ENCODE results near the gene NR2E1. TPM values are rescaled to one million over a fixed set of nuclear protein-coding genes. Genes with fewer than 3 reads are reported as not detected.

Gene NR2E1
- total and polyA plus RNA-seq, 2 experiments from 2014 or later = not detected

- no peaks in the 10 kb centered on the region for H3K27me3 ChIP-seq (ENCODE audit: insufficient read depth)
- no peaks in the 10 kb centered on the region for H3K36me3 Mint-ChIP-seq (ENCODE audit: low read depth)
- ATAC-seq = no peak
Observed at GRCh38 chr6:108210556-108210955, 44.7 kb downstream of the NR2E1 start.

GRCh38 chr6:108211671-108212070 lies 45.8 kb downstream of the NR2E1 start:
- no peak overlapping the region for H3K4me3 Mint-ChIP-seq
- Histone ChIP-seq H3K9me2 (ENCODE audit: insufficient read depth) (no peaks in the 10 kb centered on the region), H3K27me3 (ENCODE audit: insufficient read depth) (no peaks in the 10 kb centered on the region), H3K4me2 (no peak overlapping the region), H3F3A (replicated peaks; ENCODE audit: low read depth) (no peaks in the 10 kb centered on the region), H3K27ac (ENCODE audit: low read depth) (no peak overlapping the region), H3K4me1 (ENCODE audit: insufficient read depth) (no peaks in the 10 kb centered on the region; the same call in 1 of the 2 replicates), H2AFZ (no peak overlapping the region), H3K79me2 (replicated peaks; ENCODE audit: insufficient read depth) (no peaks in the 10 kb centered on the region), H4K20me1 (replicated peaks; ENCODE audit: insufficient read depth) (no peaks in the 10 kb centered on the region), H3K4me3 (no peak overlapping the region), H3K36me3 (ENCODE audit: insufficient read depth) (no peaks in the 10 kb centered on the region)
- H3K9me3 Mint-ChIP-seq = no peaks in the 10 kb centered on the region
- peaks cover 3% of the 10 kb centered on the region; the same call in 2 of the 3 replicates for H3K4me1 Mint-ChIP-seq
- H3K36me3 Mint-ChIP-seq (ENCODE audit: low read depth) = no peaks in the 10 kb centered on the region
- H3K27me3 Mint-ChIP-seq (ENCODE audit: insufficient read depth, low read depth, poor library complexity) = peaks cover 1% of the 10 kb centered on the region
- H3K27ac Mint-ChIP-seq = no peak overlapping the region
- no peak for DNase-seq (ENCODE audit: low spot score)
- ATAC-seq = no peak
- TF ChIP-seq, protein P1, sequence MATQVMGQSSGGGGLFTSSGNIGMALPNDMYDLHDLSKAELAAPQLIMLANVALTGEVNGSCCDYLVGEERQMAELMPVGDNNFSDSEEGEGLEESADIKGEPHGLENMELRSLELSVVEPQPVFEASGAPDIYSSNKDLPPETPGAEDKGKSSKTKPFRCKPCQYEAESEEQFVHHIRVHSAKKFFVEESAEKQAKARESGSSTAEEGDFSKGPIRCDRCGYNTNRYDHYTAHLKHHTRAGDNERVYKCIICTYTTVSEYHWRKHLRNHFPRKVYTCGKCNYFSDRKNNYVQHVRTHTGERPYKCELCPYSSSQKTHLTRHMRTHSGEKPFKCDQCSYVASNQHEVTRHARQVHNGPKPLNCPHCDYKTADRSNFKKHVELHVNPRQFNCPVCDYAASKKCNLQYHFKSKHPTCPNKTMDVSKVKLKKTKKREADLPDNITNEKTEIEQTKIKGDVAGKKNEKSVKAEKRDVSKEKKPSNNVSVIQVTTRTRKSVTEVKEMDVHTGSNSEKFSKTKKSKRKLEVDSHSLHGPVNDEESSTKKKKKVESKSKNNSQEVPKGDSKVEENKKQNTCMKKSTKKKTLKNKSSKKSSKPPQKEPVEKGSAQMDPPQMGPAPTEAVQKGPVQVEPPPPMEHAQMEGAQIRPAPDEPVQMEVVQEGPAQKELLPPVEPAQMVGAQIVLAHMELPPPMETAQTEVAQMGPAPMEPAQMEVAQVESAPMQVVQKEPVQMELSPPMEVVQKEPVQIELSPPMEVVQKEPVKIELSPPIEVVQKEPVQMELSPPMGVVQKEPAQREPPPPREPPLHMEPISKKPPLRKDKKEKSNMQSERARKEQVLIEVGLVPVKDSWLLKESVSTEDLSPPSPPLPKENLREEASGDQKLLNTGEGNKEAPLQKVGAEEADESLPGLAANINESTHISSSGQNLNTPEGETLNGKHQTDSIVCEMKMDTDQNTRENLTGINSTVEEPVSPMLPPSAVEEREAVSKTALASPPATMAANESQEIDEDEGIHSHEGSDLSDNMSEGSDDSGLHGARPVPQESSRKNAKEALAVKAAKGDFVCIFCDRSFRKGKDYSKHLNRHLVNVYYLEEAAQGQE (IDR thresholded peaks at IDR 0.05; ENCODE audit: unreplicated experiment) = no peak
- TF ChIP-seq JUNB (IDR thresholded peaks at IDR 0.05; ENCODE audit: unreplicated experiment) (no peak), EZH2 (IDR thresholded peaks at IDR 0.05; ENCODE audit: low read depth, unreplicated experiment) (no peak), NANOG (IDR thresholded peaks at IDR 0.05; ENCODE audit: borderline replicate concordance) (no peak), ZNF462 (CRISPR knock-in tag; IDR thresholded peaks at IDR 0.05) (no peak), CREB1 (CRISPR knock-in tag; IDR thresholded peaks at IDR 0.05; ENCODE audit: low read depth) (no peak), ZNF114 (CRISPR knock-in tag; IDR thresholded peaks at IDR 0.05) (no peak), ZNF331 (CRISPR knock-in tag; IDR thresholded peaks at IDR 0.05; ENCODE audit: low read depth) (no peak)

More at GRCh38 chr6:108210556-108210955, 44.7 kb downstream of the NR2E1 start:
- no peak overlapping the region for H3K27ac ChIP-seq (ENCODE audit: low read depth)
- TF ChIP-seq POLR2AphosphoS5 (IDR thresholded peaks at IDR 0.05; ENCODE audit: low read depth) (no peak), ETS1 (IDR thresholded peaks at IDR 0.05) (no peak)
- Mint-ChIP-seq H3K4me3 (no peak overlapping the region), H3K9me3 (no peaks in the 10 kb centered on the region), H3K4me1 (peaks cover 7% of the 10 kb centered on the region; the same call in 2 of the 3 replicates), H3K27me3 (ENCODE audit: insufficient read depth, low read depth, poor library complexity) (no peaks in the 10 kb centered on the region), H3K27ac (no peak overlapping the region)
- H3K79me2 ChIP-seq (replicated peaks; ENCODE audit: insufficient read depth) = no peaks in the 10 kb centered on the region
- H2AFZ ChIP-seq = no peak overlapping the region
- H3K4me1 ChIP-seq (ENCODE audit: insufficient read depth) = no peaks in the 10 kb centered on the region; the same call in 1 of the 2 replicates
- H3K4me3 ChIP-seq = no peak overlapping the region
- DNase-seq (ENCODE audit: low spot score) = no peak
- no peaks in the 10 kb centered on the region for H3F3A ChIP-seq (replicated peaks; ENCODE audit: low read depth)
- H3K9me2 ChIP-seq (ENCODE audit: insufficient read depth) = no peaks in the 10 kb centered on the region
- H4K20me1 ChIP-seq (replicated peaks; ENCODE audit: insufficient read depth) = no peaks in the 10 kb centered on the region
- no peaks in the 10 kb centered on the region for H3K36me3 ChIP-seq (ENCODE audit: insufficient read depth)
- no peak overlapping the region for H3K4me2 ChIP-seq
